Omental fat pad (tissue), 4 donors: ENCODE data around the gene HMG20A. TPM values are rescaled to one million over a fixed set of nuclear protein-coding genes. Genes with fewer than 3 reads are reported as not detected.
"Not testable (repeated sequence)": the region's sequence is repeated elsewhere in the genome, so short reads cannot be mapped to it uniquely, and the experiment has no call there.

Experiments used
- ATAC-seq: fragments of 150-250 bp; one replicate; pipeline ENCODE4 v1.9.1; 2016; ENCODE audit warnings: mild to moderate bottlenecking, moderate library complexity; ENCODE audit not compliant: low FRiP score
- DNase-seq: peaks from one replicate; pipeline ENCODE4 v3.0.0-alpha.2; 2019; ENCODE audit warnings: low spot score
- CTCF ChIP-seq, 3 donors: fragments of 450-650 bp; IDR thresholded peaks; one replicate each; pipeline ENCODE4 v1.5.1; 2016 to 2017; ENCODE audit warnings: antibody characterized with exemption in 3 of 3, mild to moderate bottlenecking in 3 of 3, moderate library complexity in 2 of 3
- total RNA-seq, 4 donors: library from RNA; depleted of rRNA; stranded (reverse); fragments of >200 nt; gene quantifications; one replicate each; pipeline ENCODE4 v1.1.0, GENCODE V29; 2016

The HMG20A gene
- total RNA-seq, 4 donors from 2014 or later: 20.2 to 58.3 (median 31.2) TPM

GRCh38 chr15:77406846-77407245 lies 13.8 kb upstream of the HMG20A start:
- no peak for ATAC-seq
- no peak for TF ChIP-seq CTCF (IDR thresholded peaks at IDR 0.05)
- DNase-seq: no peak

- TF ChIP-seq CTCF (IDR thresholded peaks at IDR 0.05): no peak
- ATAC-seq (no peak), DNase-seq (no peak)
Observed at GRCh38 chr15:77409259-77410156, 11.2 kb upstream of the HMG20A start.

- not testable (repeated sequence) for DNase-seq, ATAC-seq
Observed at GRCh38 chr15:77410157-77410500, 10.6 kb upstream of the HMG20A start.

- no peak for DNase-seq
- TF ChIP-seq CTCF (IDR thresholded peaks at IDR 0.05): no peak
- no peak for ATAC-seq
Observed at GRCh38 chr15:77410701-77411618, 9.7 kb upstream of the HMG20A start.

GRCh38 chr15:77411619-77411976 lies 9.1 kb upstream of the HMG20A start:
- DNase-seq (no peak), ATAC-seq (no peak)
- TF ChIP-seq CTCF (IDR thresholded peaks at IDR 0.05): no peak

GRCh38 chr15:77412972-77413698 lies 7.6 kb upstream of the HMG20A start:
- DNase-seq: no peak
- no peak for ATAC-seq
- TF ChIP-seq CTCF (IDR thresholded peaks at IDR 0.05): no peak
